Neural progenitor cell (in vitro differentiated cells): ENCODE results near the gene CCDC78. TPM values are rescaled to one million over a fixed set of nuclear protein-coding genes. Genes with fewer than 3 reads are reported as not detected.
"Not testable (repeated sequence)": the region's sequence is repeated elsewhere in the genome, so short reads cannot be mapped to it uniquely, and the experiment has no call there.

Experiments used
- DNase-seq: peaks from one replicate; pipeline ENCODE4 v3.0.0-alpha.2; 2016; ENCODE audit warnings: low spot score
- H2AFZ ChIP-seq: fragments of 200-600 bp; sonication (generic); replicated peaks from 2 replicates; pipeline ENCODE4 v1.6.1; 2016; ENCODE audit warnings: antibody characterized with exemption
- H3F3A ChIP-seq: fragments of 200-600 bp; sonication (generic); 2 replicates; pipeline ENCODE4 v1.6.1; 2016; ENCODE audit warnings: antibody characterized with exemption, low read depth
- H3K27ac ChIP-seq: fragments of 200-600 bp; sonication (generic); 2 replicates; pipeline ENCODE4 v1.5.1; 2016; ENCODE audit warnings: mild to moderate bottlenecking
- H3K27me3 ChIP-seq: fragments of 200-600 bp; sonication (generic); 2 replicates; pipeline ENCODE4 v1.6.1; 2016; ENCODE audit warnings: mild to moderate bottlenecking, moderate library complexity
- H3K36me3 ChIP-seq: fragments of 200-600 bp; sonication (generic); 2 replicates; pipeline ENCODE4 v1.5.1; 2016
- H3K4me1 ChIP-seq: fragments of 200-600 bp; sonication (generic); 2 replicates; pipeline ENCODE4 v1.6.1; 2016; ENCODE audit warnings: mixed run types
- H3K4me2 ChIP-seq: fragments of 200-600 bp; sonication (generic); 2 replicates; pipeline ENCODE4 v1.6.1; 2016
- H3K4me3 ChIP-seq: fragments of 200-600 bp; sonication (generic); 2 replicates; pipeline ENCODE4 v1.5.1; 2016
- H3K79me2 ChIP-seq: fragments of 200-600 bp; sonication (generic); 2 replicates; pipeline ENCODE4 v1.6.1; 2016; ENCODE audit warnings: low read depth
- H3K9ac ChIP-seq: fragments of 200-600 bp; sonication (generic); 2 replicates; pipeline ENCODE4 v1.6.1; 2016
- H3K9me3 ChIP-seq: fragments of 200-600 bp; sonication (generic); 2 replicates; pipeline ENCODE4 v1.5.1; 2016; ENCODE audit warnings: low read depth
- H4K20me1 ChIP-seq: fragments of 200-600 bp; sonication (generic); 2 replicates; pipeline ENCODE4 v1.6.1; 2016; ENCODE audit warnings: low read depth
- H3K27ac Mint-ChIP-seq: 3 replicates; pipeline ENCODE4 v1.8.0; 2021; ENCODE audit warnings: mixed read lengths
- H3K27me3 Mint-ChIP-seq: 2 replicates; pipeline ENCODE4 v1.8.0; 2022; ENCODE audit warnings: low read depth, mild to moderate bottlenecking, inconsistent platforms, moderate library complexity, mixed read lengths; ENCODE audit not compliant: insufficient read depth
- H3K36me3 Mint-ChIP-seq: 3 replicates; pipeline ENCODE4 v1.8.0; 2021; ENCODE audit warnings: mixed read lengths
- H3K4me1 Mint-ChIP-seq: 3 replicates; pipeline ENCODE4 v1.8.0; 2021; ENCODE audit warnings: mixed read lengths
- H3K4me3 Mint-ChIP-seq: 3 replicates; pipeline ENCODE4 v1.8.0; 2021; ENCODE audit warnings: mild to moderate bottlenecking, moderate library complexity, mixed read lengths
- H3K9me3 Mint-ChIP-seq: 3 replicates; pipeline ENCODE4 v1.8.0; 2020; ENCODE audit warnings: mixed read lengths
- CTCF ChIP-seq: fragments of 200-600 bp; sonication (generic); IDR thresholded peaks from 2 replicates; pipeline ENCODE4 v1.5.1; 2017; ENCODE audit warnings: antibody characterized with exemption, mild to moderate bottlenecking
- EZH2 ChIP-seq: fragments of 200-600 bp; sonication (generic); IDR thresholded peaks from 2 replicates; pipeline ENCODE4 v1.6.1; 2017; ENCODE audit warnings: antibody characterized with exemption, mild to moderate bottlenecking, moderate library complexity
- EZH2phosphoT487 ChIP-seq: fragments of 200-600 bp; sonication (generic); IDR thresholded peaks from 2 replicates; pipeline ENCODE4 v1.6.1; 2017; ENCODE audit warnings: antibody characterized with exemption
- total RNA-seq: library from RNA; depleted of rRNA; stranded (reverse); fragments of >200 nt; gene quantifications from 2 replicates; pipeline ENCODE4 v1.2.3, GENCODE V29; 2015; ENCODE audit warnings: low replicate concordance

CCDC78 gene
- total RNA-seq, 1 donor from 2014 or later: 0.67 TPM

GRCh38 chr16:754656-755055 lies 28.4 kb upstream of the CCDC78 start:
- H3K27me3 ChIP-seq: no peaks in the 10 kb centered on the region
- no peak overlapping the region for H3K27ac ChIP-seq
- Mint-ChIP-seq H3K4me3 (no peak overlapping the region), H3K27me3 (peaks cover 15% of the 10 kb centered on the region), H3K9me3 (peaks cover 10% of the 10 kb centered on the region), H3K4me1 (peaks cover 38% of the 10 kb centered on the region), H3K36me3 (no peaks in the 10 kb centered on the region), H3K27ac (no peak overlapping the region)
- no peaks in the 10 kb centered on the region for H4K20me1 ChIP-seq
- no peak for DNase-seq
- H3K36me3 ChIP-seq: no peaks in the 10 kb centered on the region
- no peak overlapping the region for H3K9ac ChIP-seq
- no peaks in the 10 kb centered on the region for H3K9me3 ChIP-seq
- H3F3A ChIP-seq: peaks cover 26% of the 10 kb centered on the region
- no peak for TF ChIP-seq EZH2
- no peak for TF ChIP-seq EZH2phosphoT487
- no peak for TF ChIP-seq CTCF
- no peaks in the 10 kb centered on the region for H3K79me2 ChIP-seq
- H3K4me2 ChIP-seq: no peak overlapping the region
- no peak overlapping the region for H3K4me3 ChIP-seq
- peaks cover 22% of the 10 kb centered on the region for H3K4me1 ChIP-seq
- H2AFZ ChIP-seq: no peak overlapping the region

DNA sequence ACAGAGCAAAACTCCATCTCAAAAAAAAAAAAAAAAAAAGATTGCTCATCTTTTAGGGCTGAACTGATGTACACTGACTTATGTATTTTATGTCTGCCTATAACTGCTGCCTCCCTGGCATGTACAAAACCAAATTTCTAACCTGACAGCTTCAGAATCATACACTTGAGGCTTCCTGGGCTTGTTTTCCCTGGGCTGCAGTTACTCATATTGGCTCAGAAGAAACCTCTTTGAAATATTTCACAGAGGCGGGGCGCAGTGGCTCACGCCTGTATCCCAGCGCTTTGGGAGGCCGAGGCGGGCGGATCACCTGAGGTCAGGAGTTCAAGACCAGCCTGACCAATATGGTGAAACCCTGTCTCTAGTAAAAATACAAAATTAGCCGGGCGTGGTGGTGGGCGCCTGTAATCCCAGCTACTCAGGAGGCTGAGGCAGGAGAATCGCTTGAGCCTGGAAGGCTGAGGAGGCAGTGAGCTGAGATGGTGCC lies 27.9 kb upstream of the CCDC78 start:
- H3K4me2 ChIP-seq, H3K4me3 ChIP-seq, DNase-seq, H4K20me1 ChIP-seq, H3K36me3 ChIP-seq, H3K9me3 ChIP-seq, H2AFZ ChIP-seq, H3K36me3 Mint-ChIP-seq, H3K4me3 Mint-ChIP-seq, H3K27ac Mint-ChIP-seq, H3K27me3 ChIP-seq, H3K9ac ChIP-seq, H3K79me2 ChIP-seq, H3K27ac ChIP-seq: not testable (repeated sequence)
- Histone ChIP-seq H3F3A (peaks cover 21% of the 10 kb centered on the region), H3K4me1 (peaks cover 22% of the 10 kb centered on the region)
- Mint-ChIP-seq H3K27me3 (peaks cover 13% of the 10 kb centered on the region), H3K4me1 (peaks cover 37% of the 10 kb centered on the region), H3K9me3 (peaks cover 10% of the 10 kb centered on the region)

DNA sequence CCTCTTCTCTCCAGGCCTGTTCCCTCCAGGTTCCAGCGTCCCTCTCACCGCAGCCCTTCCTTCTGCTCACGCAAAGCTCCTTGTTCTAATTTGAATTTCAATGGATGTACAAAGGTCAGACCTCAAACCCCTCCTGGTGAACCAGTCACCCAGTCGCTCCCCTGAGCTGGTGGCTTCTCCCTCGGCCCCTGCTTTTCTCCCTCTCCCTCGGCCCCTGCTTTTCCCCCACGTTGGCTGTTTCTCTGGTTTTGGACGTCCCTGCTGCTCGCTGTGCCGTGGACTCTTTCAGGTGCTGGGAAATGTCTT lies 25.7 kb upstream of the CCDC78 start:
- peak overlapping the region; percentile 73 for H3K4me2 ChIP-seq
- H3K36me3 ChIP-seq: no peaks in the 10 kb centered on the region
- no peaks in the 10 kb centered on the region for H3K9me3 ChIP-seq
- H3K4me3 ChIP-seq: peak overlapping the region; percentile 18
- no peaks in the 10 kb centered on the region for H4K20me1 ChIP-seq
- H2AFZ ChIP-seq: peak overlapping the region; percentile 81
- H3F3A ChIP-seq: peaks cover 21% of the 10 kb centered on the region
- H3K27me3 Mint-ChIP-seq: peaks cover 10% of the 10 kb centered on the region
- peaks cover 22% of the 10 kb centered on the region for H3K4me1 ChIP-seq
- H3K27ac ChIP-seq: no peak overlapping the region
- TF ChIP-seq CTCF: no peak
- TF ChIP-seq EZH2: no peak
- TF ChIP-seq EZH2phosphoT487: no peak
- peak overlapping the region; percentile 73 for H3K4me3 Mint-ChIP-seq
- no peak overlapping the region for H3K9ac ChIP-seq
- no peaks in the 10 kb centered on the region for H3K79me2 ChIP-seq
- DNase-seq: peak; percentile 61
- H3K27ac Mint-ChIP-seq: peak overlapping the region; percentile 93
- no peaks in the 10 kb centered on the region for H3K27me3 ChIP-seq
- peaks cover 5% of the 10 kb centered on the region for H3K9me3 Mint-ChIP-seq
- no peaks in the 10 kb centered on the region for H3K36me3 Mint-ChIP-seq
- H3K4me1 Mint-ChIP-seq: peaks cover 34% of the 10 kb centered on the region

DNA sequence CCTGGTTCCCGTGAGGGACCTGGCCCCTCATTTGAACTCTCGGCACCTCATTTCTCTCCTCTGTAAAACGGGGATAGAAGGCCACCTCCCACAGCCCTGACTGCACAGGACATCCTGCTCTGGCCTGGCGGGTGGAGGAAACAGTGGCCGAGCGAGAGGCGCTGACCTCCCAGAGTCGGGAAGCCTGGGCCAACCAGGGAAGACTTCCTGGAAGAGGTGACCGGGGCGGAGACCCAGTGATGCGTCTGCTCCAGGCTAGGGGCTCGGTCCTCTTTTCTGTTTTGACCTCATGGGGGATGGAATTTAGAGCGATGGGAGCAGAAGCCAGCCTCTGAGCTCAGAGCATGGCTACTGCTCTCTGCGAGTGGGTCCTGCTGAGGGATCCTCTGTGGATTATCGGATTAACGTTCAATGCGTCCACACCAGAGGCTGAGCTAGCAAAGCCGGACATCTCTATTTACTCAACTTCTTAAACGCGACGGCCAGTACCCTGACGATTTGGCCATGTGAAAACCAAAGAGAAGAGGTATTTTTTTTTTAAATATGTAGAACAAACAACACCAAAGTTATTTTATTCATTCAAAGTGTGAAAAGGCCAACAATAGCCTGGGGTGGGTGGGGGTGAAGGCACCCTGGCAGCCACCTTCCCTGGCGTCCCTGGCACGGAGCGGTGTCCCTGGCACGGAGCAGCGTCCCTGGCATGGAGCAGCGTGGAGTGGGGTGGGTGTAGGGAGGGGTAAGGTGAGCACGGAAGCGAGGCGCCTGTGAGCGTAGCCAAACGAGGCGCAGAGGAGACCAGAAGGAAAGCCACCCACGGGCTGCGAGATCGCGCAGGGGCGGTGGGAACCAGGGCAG lies 25.1 kb upstream of the CCDC78 start:
- DNase-seq: peak; percentile 58
- Histone ChIP-seq H3K27me3 (no peaks in the 10 kb centered on the region), H4K20me1 (no peaks in the 10 kb centered on the region), H3K4me2 (peak overlapping the region; percentile 73), H3K4me3 (no peak overlapping the region), H3K9me3 (no peaks in the 10 kb centered on the region), H3K27ac (no peak overlapping the region), H3K4me1 (peaks cover 22% of the 10 kb centered on the region), H3K36me3 (no peaks in the 10 kb centered on the region), H2AFZ (peak overlapping the region; percentile 81), H3K79me2 (no peaks in the 10 kb centered on the region), H3F3A (peaks cover 21% of the 10 kb centered on the region), H3K9ac (no peak overlapping the region)
- H3K27me3 Mint-ChIP-seq: peaks cover 10% of the 10 kb centered on the region
- peak overlapping the region; percentile 93 for H3K27ac Mint-ChIP-seq
- TF ChIP-seq EZH2 (no peak), CTCF (no peak), EZH2phosphoT487 (no peak)
- no peaks in the 10 kb centered on the region for H3K36me3 Mint-ChIP-seq
- peak overlapping the region; percentile 73 for H3K4me3 Mint-ChIP-seq
- peaks cover 2% of the 10 kb centered on the region for H3K9me3 Mint-ChIP-seq
- peaks cover 34% of the 10 kb centered on the region for H3K4me1 Mint-ChIP-seq
